ENCODE data around the gene MET. TPM values are rescaled to one million over a fixed set of nuclear protein-coding genes. Genes with fewer than 3 reads are reported as not detected.
A peak's percentile ranks its signal among the peaks of the same experiment; 100 is the strongest.

The MET gene
- total RNA-seq, 1 experiment from 2014 or later: 5.0 TPM

DNA sequence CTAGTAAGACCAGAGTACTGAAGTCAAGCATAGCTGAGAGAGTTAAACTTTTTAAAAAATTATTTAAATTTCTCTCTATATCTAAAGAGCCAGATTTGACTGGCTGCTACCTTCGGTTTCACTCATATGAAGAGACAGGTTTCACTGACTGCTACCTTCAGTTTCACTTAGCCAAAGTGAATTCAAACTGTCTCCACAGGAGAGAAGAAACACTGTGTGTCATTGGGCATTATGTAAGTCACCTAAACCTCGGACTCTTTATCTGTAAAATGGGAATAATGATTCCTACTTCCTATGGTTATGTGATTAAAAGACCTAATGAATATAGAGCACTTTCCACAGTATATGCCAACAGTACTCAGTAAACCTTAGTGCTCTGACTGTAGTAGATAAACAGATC is 41.6 kb upstream of the MET start:
- Histone ChIP-seq H2BK15ac (ENCODE audit: low read depth, low read length) (no peak overlapping the region), H3K23ac (ENCODE audit: insufficient read length, low read depth, low read length) (no peak overlapping the region), H3K23me2 (ENCODE audit: insufficient read length, low read depth, low read length, poor library complexity, severe bottlenecking) (no peaks in the 10 kb centered on the region), H2BK5ac (ENCODE audit: insufficient read length, low read length) (no peak overlapping the region), H3K4ac (ENCODE audit: low read depth, low read length) (no peak overlapping the region), H3K27me3 (ENCODE audit: insufficient read depth, low read length) (no peaks in the 10 kb centered on the region), H3K79me2 (ENCODE audit: insufficient read depth, low read length) (no peaks in the 10 kb centered on the region), H3K9ac (ENCODE audit: extremely low read depth, insufficient read length, low read length) (no peak overlapping the region), H4K20me1 (ENCODE audit: control insufficient read depth, insufficient read depth, insufficient read length) (no peaks in the 10 kb centered on the region), H4K91ac (ENCODE audit: insufficient read length, low read depth, low read length) (no peak overlapping the region), H2AK5ac (ENCODE audit: insufficient read length, low read length) (no peak overlapping the region), H3K27ac (ENCODE audit: insufficient read length, low read depth, low read length) (no peak overlapping the region), H4K8ac (replicated peaks; ENCODE audit: insufficient read length, low read depth, low read length) (no peak overlapping the region), H4K5ac (ENCODE audit: insufficient read length, low read depth, low read length) (no peak overlapping the region), H3K79me1 (ENCODE audit: insufficient read depth, low read depth, low read length, poor library complexity, severe bottlenecking) (no peaks in the 10 kb centered on the region), H3K56ac (ENCODE audit: insufficient read length, low read depth, low read length) (no peak overlapping the region), H2BK12ac (ENCODE audit: insufficient read length, low read depth, low read length) (no peak overlapping the region), H3K4me1 (ENCODE audit: insufficient read depth, low read length) (no peaks in the 10 kb centered on the region), H2AFZ (ENCODE audit: low read length) (no peak overlapping the region), H3T11ph (ENCODE audit: low read length) (no peak overlapping the region), H3K4me2 (ENCODE audit: insufficient read depth, insufficient read length, low read length) (no peak overlapping the region), H3K14ac (ENCODE audit: insufficient read depth, low read length) (no peak overlapping the region), H2BK120ac (ENCODE audit: low read depth, low read length, poor library complexity, severe bottlenecking) (no peak overlapping the region), H2BK20ac (ENCODE audit: low read depth, low read length, poor library complexity, severe bottlenecking) (peak overlapping the region; percentile 30), H3K9me3 (ENCODE audit: control insufficient read depth, low read depth, low read length) (no peaks in the 10 kb centered on the region), H3K18ac (ENCODE audit: insufficient read length, low read depth, low read length) (no peak overlapping the region)
- Mint-ChIP-seq H3K36me3 (ENCODE audit: insufficient read depth in 1 of 3, low read depth in 3 of 3) (no peaks in the 10 kb centered on the region), H3K4me1 (peaks cover 4 to 5% of the 10 kb centered on the region in 2 experiments; a peak in 3 of 4 replicates), H3K4me3 (no peak overlapping the region), H3K27ac (no peak overlapping the region), H3K27me3 (ENCODE audit: low read depth) (peaks cover 3% of the 10 kb centered on the region; the same call in 1 of the 2 replicates), H3K9me3 (no peaks in the 10 kb centered on the region)
- WGBS (ENCODE audit: extremely low coverage, insufficient read length, low lambda C conversion rate): no CpG with 5 or more reads among the region's 2 CpGs
- DNase-seq: no peak
- TF ChIP-seq, protein P1, sequence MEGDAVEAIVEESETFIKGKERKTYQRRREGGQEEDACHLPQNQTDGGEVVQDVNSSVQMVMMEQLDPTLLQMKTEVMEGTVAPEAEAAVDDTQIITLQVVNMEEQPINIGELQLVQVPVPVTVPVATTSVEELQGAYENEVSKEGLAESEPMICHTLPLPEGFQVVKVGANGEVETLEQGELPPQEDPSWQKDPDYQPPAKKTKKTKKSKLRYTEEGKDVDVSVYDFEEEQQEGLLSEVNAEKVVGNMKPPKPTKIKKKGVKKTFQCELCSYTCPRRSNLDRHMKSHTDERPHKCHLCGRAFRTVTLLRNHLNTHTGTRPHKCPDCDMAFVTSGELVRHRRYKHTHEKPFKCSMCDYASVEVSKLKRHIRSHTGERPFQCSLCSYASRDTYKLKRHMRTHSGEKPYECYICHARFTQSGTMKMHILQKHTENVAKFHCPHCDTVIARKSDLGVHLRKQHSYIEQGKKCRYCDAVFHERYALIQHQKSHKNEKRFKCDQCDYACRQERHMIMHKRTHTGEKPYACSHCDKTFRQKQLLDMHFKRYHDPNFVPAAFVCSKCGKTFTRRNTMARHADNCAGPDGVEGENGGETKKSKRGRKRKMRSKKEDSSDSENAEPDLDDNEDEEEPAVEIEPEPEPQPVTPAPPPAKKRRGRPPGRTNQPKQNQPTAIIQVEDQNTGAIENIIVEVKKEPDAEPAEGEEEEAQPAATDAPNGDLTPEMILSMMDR (conservative IDR thresholded peaks at IDR 0.05): no peak

All from H9 (cell line).